B cell (primary cell): ENCODE measurements around the gene PEX16. TPM values are rescaled to one million over a fixed set of nuclear protein-coding genes. Genes with fewer than 3 reads are reported as not detected.

ENCODE experiments used
- ATAC-seq: fragments of 200-7000 bp; cut with Tn5 transposase; one replicate; pipeline ENCODE4 v1.10.0; 2021; ENCODE audit warnings: low read depth, mild to moderate bottlenecking, moderate number of reproducible peaks, moderate library complexity
- CTCF ChIA-PET: fragments of 350-600 bp; sonication (Branson Sonifier 250); formaldehyde crosslinking; loops from one replicate; lab custom pipeline; 2021; ENCODE audit warnings: antibody characterized with exemption, inconsistent platforms; lab: Charles Lee
- POLR2A ChIA-PET: fragments of 350-600 bp; sonication (Branson Sonifier 250); formaldehyde crosslinking; loops from one replicate; lab custom pipeline; 2021; ENCODE audit warnings: antibody characterized with exemption; lab: Charles Lee
- DNase-seq: peaks from one replicate; pipeline ENCODE4 v3.0.0; 2013
- H2AFZ ChIP-seq: 2 replicates; pipeline ENCODE4 v1.6.1; 2012; ENCODE audit warnings: mild to moderate bottlenecking, low read depth, low read length; ENCODE audit not compliant: insufficient read depth, poor library complexity, severe bottlenecking
- H3K27ac ChIP-seq, 2 donors: 1 replicate in 1 of 2; 2 replicates in 1 of 2; pipeline ENCODE4 v1.5.1; 2012 to 2013; ENCODE audit warnings: low read length in 2 of 2, mild to moderate bottlenecking in 2 of 2, moderate library complexity in 1 of 2
- H3K27me3 ChIP-seq, 4 experiments: fragments of 200-600 bp in 1 of 4; sonication (generic) in 1 of 4; replicated peaks in 1 of 4; 1 replicate in 2 of 4; 2 replicates in 2 of 4; pipeline versions ENCODE4 v1.6.1 to v1.7.0; 2013 to 2016; ENCODE audit warnings: low read length in 3 of 4, mild to moderate bottlenecking in 2 of 4, mixed read lengths in 1 of 4, moderate library complexity in 1 of 4; ENCODE audit not compliant: insufficient read depth in 4 of 4, control insufficient read depth in 3 of 4; ENCODE audit errors: control extremely low read depth in 1 of 4
- H3K36me3 ChIP-seq, 2 experiments: replicated peaks in 1 of 2; 1 replicate in 1 of 2; 2 replicates in 1 of 2; pipeline versions ENCODE4 v1.6.1 to v1.7.1; 2013; ENCODE audit warnings: low read length in 1 of 2; ENCODE audit not compliant: insufficient read depth in 2 of 2, control insufficient read depth in 1 of 2; ENCODE audit errors: control extremely low read depth in 1 of 2, extremely low read depth in 1 of 2
- H3K4me1 ChIP-seq, 2 donors: fragments of 200-600 bp in 1 of 2; sonication (generic) in 1 of 2; 1 replicate in 1 of 2; 2 replicates in 1 of 2; pipeline versions ENCODE4 v1.5.1 to v1.6.1; 2013 to 2017; ENCODE audit warnings: low read length in 2 of 2; ENCODE audit not compliant: control insufficient read depth in 2 of 2, insufficient read depth in 2 of 2
- H3K4me2 ChIP-seq: replicated peaks from 2 replicates; pipeline ENCODE3; 2012; ENCODE audit warnings: mild to moderate bottlenecking, low read depth, low read length; ENCODE audit not compliant: poor library complexity, severe bottlenecking
- H3K4me3 ChIP-seq, 5 experiments: fragments of 200-600 bp in 1 of 5; sonication (generic) in 1 of 5; 1 replicate in 3 of 5; 2 replicates in 2 of 5; pipeline versions ENCODE4 v1.5.1 to v1.7.0; 2011 to 2016; ENCODE audit warnings: low read length in 4 of 5, mild to moderate bottlenecking in 4 of 5, low read depth in 2 of 5, control low read depth in 1 of 5, moderate library complexity in 1 of 5; ENCODE audit not compliant: insufficient read depth in 1 of 5; ENCODE audit errors: control extremely low read depth in 1 of 5, extremely low read depth in 1 of 5
- H3K79me2 ChIP-seq: fragments of 200-600 bp; sonication (generic); one replicate; pipeline ENCODE4 v1.6.0; 2016; ENCODE audit warnings: low read length; ENCODE audit not compliant: control insufficient read depth, insufficient read depth
- H3K9ac ChIP-seq: fragments of 200-600 bp; sonication (generic); 2 replicates; pipeline ENCODE4 v1.6.1; 2017; ENCODE audit warnings: mild to moderate bottlenecking, low read length, moderate library complexity
- H3K9me3 ChIP-seq, 3 donors: one replicate each; pipeline versions ENCODE4 v1.6.1 to v1.7.1; 2013; ENCODE audit warnings: low read length in 2 of 3; ENCODE audit not compliant: control insufficient read depth in 2 of 3, insufficient read depth in 1 of 3; ENCODE audit errors: control extremely low read depth in 1 of 3
- H4K20me1 ChIP-seq: 2 replicates; pipeline ENCODE4 v1.6.0; 2012; ENCODE audit warnings: mild to moderate bottlenecking, low read length; ENCODE audit not compliant: insufficient read depth, control insufficient read depth, poor library complexity, severe bottlenecking
- H3K27ac Mint-ChIP-seq: one replicate; pipeline ENCODE4 v1.8.0; 2021; ENCODE audit warnings: mixed read lengths
- H3K27me3 Mint-ChIP-seq: one replicate; pipeline ENCODE4 v1.8.0; 2021; ENCODE audit warnings: mixed read lengths
- H3K4me1 Mint-ChIP-seq: one replicate; pipeline ENCODE4 v1.8.0; 2021; ENCODE audit warnings: mixed read lengths
- H3K4me3 Mint-ChIP-seq: one replicate; pipeline ENCODE4 v1.8.0; 2021; ENCODE audit warnings: mixed read lengths
- H3K9me3 Mint-ChIP-seq: one replicate; pipeline ENCODE4 v1.8.0; 2022; ENCODE audit warnings: mixed read lengths; ENCODE audit not compliant: insufficient read depth
- EZH2 ChIP-seq: IDR thresholded peaks from 2 replicates; pipeline ENCODE4 v1.6.1; 2012; ENCODE audit warnings: borderline replicate concordance, low read depth, mild to moderate bottlenecking, moderate library complexity, low read length; ENCODE audit not compliant: insufficient read depth, poor library complexity, severe bottlenecking
- WGBS: methylation state at CpG from one replicate; pipeline ENCODE4 v1.1.5; 2013; ENCODE audit warnings: missing lambda C conversion rate; ENCODE audit not compliant: insufficient coverage; 5-methylcytosine and 5-hydroxymethylcytosine counted together
- intact Hi-C: fragments of 100-400 bp; cut with micrococcal nuclease; formaldehyde crosslinking; loops from one replicate; pipeline ENCODE4 v1.10.0; 2022
- polyA plus RNA-seq: library from polyadenylated mRNA; depleted of rRNA; stranded (reverse); fragments of >200 nt; gene quantifications from 2 replicates; pipeline ENCODE4 v1.2.3, GENCODE V29; 2012
- total RNA-seq, 2 donors: library from RNA; stranded (reverse); fragments of 120-200 nt in 1 of 2; gene quantifications; 1 replicate in 1 of 2; 2 replicates in 1 of 2; pipeline versions ENCODE4 v1.2.3 to v1.2.4, GENCODE V29; 2013 to 2022
- TF ChIP-seq, protein P1 (sequence below): fragments of 200-600 bp; IDR thresholded peaks from one replicate; pipeline ENCODE4 v1.8.0; 2022; ENCODE audit warnings: antibody characterized with exemption, mild to moderate bottlenecking

The PEX16 gene
- total and polyA plus RNA-seq, 2 donors (not counting 1 experiment from before 2014, with no cell fraction given): 89.4 to 107 TPM

DNA sequence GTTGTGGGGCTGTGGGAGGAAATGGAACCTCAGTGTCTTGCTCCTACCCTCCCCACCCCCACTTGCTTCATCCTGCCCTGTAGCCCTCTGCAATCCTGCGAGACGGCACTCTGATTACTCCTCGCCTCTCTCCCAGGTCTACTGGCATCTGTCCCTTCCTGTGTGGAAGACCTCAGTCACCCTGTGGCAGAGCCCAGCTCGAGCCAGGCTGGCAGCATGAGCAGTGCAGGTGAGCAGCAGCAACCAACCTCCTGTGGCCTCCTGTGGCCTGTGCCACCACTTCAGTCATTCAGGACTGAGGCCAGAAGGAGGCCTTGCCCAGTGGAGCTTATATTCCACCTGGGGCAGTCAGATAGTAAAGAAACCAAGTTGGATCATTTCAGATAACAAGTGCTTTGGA, 47.0 kb downstream of the PEX16 start:
- ChIA-PET POLR2A (no interaction called here), CTCF (interaction anchor here (1.5 to 6.5 kb wide), 4 partner anchors 10 to 137 kb away, joined by 3 to 87 read pairs (median 15); no protein-coding TSS in a partner anchor)
- H3K27ac Mint-ChIP-seq: no peak overlapping the region
- H2AFZ ChIP-seq: no peak overlapping the region
- intact Hi-C loops: no loop called here
- H3K27ac ChIP-seq: no peak overlapping the region
- H3K4me2 ChIP-seq: no peak overlapping the region
- ATAC-seq (no peak), DNase-seq (no peak)
- H3K4me1 ChIP-seq: no peaks in the 10 kb centered on the region
- H3K9me3 Mint-ChIP-seq: no peaks in the 10 kb centered on the region
- H3K4me1 Mint-ChIP-seq: no peaks in the 10 kb centered on the region
- WGBS: 100% methylated on average over 4 of the region's 4 CpGs
- no peak overlapping the region for H3K4me3 ChIP-seq
- no peaks in the 10 kb centered on the region for H3K27me3 Mint-ChIP-seq
- no peak overlapping the region for H3K9ac ChIP-seq
- H3K36me3 ChIP-seq: peaks cover 0 to 75% of the 10 kb centered on the region in 2 experiments
- no peak overlapping the region for H3K4me3 Mint-ChIP-seq
- no peaks in the 10 kb centered on the region for H3K27me3 ChIP-seq
- no peaks in the 10 kb centered on the region for H4K20me1 ChIP-seq
- no peaks in the 10 kb centered on the region for H3K79me2 ChIP-seq
- no peaks in the 10 kb centered on the region for H3K9me3 ChIP-seq
- TF ChIP-seq, protein P1, sequence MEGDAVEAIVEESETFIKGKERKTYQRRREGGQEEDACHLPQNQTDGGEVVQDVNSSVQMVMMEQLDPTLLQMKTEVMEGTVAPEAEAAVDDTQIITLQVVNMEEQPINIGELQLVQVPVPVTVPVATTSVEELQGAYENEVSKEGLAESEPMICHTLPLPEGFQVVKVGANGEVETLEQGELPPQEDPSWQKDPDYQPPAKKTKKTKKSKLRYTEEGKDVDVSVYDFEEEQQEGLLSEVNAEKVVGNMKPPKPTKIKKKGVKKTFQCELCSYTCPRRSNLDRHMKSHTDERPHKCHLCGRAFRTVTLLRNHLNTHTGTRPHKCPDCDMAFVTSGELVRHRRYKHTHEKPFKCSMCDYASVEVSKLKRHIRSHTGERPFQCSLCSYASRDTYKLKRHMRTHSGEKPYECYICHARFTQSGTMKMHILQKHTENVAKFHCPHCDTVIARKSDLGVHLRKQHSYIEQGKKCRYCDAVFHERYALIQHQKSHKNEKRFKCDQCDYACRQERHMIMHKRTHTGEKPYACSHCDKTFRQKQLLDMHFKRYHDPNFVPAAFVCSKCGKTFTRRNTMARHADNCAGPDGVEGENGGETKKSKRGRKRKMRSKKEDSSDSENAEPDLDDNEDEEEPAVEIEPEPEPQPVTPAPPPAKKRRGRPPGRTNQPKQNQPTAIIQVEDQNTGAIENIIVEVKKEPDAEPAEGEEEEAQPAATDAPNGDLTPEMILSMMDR: no peak
- no peak for TF ChIP-seq EZH2

DNA sequence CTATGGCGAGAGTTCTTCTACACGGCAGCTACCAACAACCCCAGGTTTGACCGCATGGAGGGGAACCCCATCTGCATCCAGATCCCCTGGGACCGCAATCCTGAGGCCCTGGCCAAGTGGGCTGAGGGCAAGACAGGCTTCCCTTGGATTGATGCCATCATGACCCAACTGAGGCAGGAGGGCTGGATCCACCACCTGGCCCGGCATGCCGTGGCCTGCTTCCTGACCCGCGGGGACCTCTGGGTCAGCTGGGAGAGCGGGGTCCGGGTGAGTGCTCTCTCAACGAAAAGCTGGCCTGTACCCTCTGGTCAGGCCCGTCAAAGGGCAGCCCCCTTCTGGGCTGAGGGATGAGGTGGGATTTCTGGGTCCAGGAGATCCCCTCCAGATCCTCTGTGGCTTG, 48.1 kb downstream of the PEX16 start:
- WGBS: 91% methylated on average over 12 of the region's 12 CpGs
- CTCF ChIA-PET: interaction anchor here (2.3 kb wide), 1 partner anchor 137 kb away, joined by 8 read pairs; no protein-coding TSS in a partner anchor
- no peak for ATAC-seq

More for the DNA sequence above, 48.1 kb downstream of the PEX16 start:
- H3K4me3 Mint-ChIP-seq: no peak overlapping the region
- no peak for TF ChIP-seq EZH2
- TF ChIP-seq, protein P1: no peak
- Histone ChIP-seq H3K9me3 (no peaks in the 10 kb centered on the region), H3K4me3 (no peak overlapping the region), H3K27me3 (no peaks in the 10 kb centered on the region), H4K20me1 (no peaks in the 10 kb centered on the region), H3K4me1 (no peaks in the 10 kb centered on the region), H3K79me2 (no peaks in the 10 kb centered on the region), H3K9ac (no peak overlapping the region), H3K4me2 (no peak overlapping the region), H3K36me3 (peaks cover 0 to 82% of the 10 kb centered on the region in 2 experiments), H2AFZ (no peak overlapping the region), H3K27ac (no peak overlapping the region)
- intact Hi-C loops: no loop called here
- DNase-seq: no peak
- no peaks in the 10 kb centered on the region for H3K4me1 Mint-ChIP-seq
- no peaks in the 10 kb centered on the region for H3K9me3 Mint-ChIP-seq
- no peaks in the 10 kb centered on the region for H3K27me3 Mint-ChIP-seq
- H3K27ac Mint-ChIP-seq: no peak overlapping the region
- POLR2A ChIA-PET: no interaction called here
